GM12873 (cell line): Measurements from ENCODE around the gene UBASH3B.
A peak's percentile ranks its signal among the peaks of the same experiment; 100 is the strongest.

Experiments used
- TF ChIP-seq, protein P1 (sequence below): IDR thresholded peaks from 2 replicates; pipeline ENCODE4 v1.5.1; 2012; ENCODE audit warnings: low read depth, mild to moderate bottlenecking, moderate library complexity, low read length, control low read depth; ENCODE audit not compliant: insufficient read depth; ENCODE audit errors: missing control alignments

Gene UBASH3B

DNA sequence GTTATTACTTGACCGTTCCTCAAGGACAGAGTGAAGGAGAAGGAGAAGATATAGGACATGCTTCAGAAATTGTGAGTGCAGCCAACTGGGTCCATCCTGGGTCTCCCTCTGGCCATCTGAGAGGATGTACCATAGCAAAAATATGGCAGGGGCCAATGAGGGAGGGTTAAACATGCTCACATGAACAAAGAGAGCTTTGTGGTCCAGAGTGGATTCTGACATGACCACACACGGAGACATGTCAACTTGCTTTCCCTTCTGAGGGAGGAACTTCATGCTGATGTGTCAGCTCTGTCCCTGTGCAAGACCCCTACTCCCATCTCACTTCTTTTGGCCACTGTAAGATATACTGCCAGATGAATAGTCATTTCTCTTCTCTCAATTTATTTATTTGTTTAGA lies 3.0 kb upstream of the UBASH3B start:
- TF ChIP-seq, protein P1, sequence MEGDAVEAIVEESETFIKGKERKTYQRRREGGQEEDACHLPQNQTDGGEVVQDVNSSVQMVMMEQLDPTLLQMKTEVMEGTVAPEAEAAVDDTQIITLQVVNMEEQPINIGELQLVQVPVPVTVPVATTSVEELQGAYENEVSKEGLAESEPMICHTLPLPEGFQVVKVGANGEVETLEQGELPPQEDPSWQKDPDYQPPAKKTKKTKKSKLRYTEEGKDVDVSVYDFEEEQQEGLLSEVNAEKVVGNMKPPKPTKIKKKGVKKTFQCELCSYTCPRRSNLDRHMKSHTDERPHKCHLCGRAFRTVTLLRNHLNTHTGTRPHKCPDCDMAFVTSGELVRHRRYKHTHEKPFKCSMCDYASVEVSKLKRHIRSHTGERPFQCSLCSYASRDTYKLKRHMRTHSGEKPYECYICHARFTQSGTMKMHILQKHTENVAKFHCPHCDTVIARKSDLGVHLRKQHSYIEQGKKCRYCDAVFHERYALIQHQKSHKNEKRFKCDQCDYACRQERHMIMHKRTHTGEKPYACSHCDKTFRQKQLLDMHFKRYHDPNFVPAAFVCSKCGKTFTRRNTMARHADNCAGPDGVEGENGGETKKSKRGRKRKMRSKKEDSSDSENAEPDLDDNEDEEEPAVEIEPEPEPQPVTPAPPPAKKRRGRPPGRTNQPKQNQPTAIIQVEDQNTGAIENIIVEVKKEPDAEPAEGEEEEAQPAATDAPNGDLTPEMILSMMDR: no peak

DNA sequence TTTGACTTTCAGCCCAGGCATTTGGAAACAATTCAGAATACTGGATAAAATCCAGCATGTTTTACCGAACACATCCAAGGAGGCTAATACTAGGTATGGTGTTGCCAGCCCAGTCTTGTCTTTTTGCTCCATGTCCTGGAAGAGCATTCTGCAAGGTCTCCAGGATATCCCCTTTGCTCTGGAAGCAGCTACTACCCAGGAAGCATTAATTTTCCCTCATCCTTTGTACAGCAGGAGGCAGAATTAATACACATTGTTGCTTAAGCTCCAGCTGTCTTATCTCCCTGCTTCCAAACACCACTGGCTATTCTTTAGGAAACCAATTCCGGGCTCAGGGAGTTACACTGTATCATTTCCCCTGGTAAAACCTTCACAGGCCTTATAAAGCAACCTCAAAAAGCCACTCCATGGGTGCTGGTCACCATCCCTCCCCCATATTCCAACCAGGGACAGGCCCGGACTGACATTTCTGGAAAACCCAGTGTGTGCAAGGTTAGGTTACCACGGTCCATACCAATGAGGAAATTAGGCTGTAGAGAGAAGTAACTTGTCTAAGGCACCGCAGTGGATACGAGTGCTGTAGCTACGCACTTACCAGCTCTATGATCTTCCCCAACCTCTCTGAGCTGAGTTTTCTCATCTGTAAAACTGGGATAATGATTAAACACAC lies 1.5 kb upstream of the UBASH3B start:
- TF ChIP-seq, protein P1: no peak

DNA sequence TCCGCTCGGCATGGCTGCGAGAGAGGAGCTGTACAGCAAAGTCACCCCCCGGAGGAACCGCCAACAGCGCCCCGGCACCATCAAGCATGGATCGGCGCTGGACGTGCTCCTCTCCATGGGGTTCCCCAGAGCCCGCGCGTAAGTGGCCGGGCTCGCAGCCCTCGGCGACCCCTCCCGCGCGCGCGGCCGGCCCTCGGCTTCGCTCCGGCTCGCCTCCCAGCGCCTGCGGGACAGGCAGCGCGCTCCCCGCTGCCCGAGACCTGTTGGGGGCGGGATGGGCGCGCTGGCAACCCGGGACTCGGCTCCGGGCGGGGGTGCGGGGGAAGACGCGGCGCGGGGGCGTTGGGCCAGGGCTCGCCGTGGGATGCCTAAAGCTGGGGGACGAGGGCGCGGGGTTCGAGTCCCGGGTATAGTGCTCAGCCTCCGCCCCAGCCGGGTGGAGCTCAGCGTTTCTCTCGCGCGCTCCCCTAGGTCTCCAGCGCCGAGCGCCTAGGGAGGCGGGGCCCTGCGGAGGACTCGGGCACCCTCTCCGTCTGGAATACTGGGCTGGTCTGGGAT lies 630 bp downstream of the UBASH3B start:
- TF ChIP-seq, protein P1: peak; percentile 0

DNA sequence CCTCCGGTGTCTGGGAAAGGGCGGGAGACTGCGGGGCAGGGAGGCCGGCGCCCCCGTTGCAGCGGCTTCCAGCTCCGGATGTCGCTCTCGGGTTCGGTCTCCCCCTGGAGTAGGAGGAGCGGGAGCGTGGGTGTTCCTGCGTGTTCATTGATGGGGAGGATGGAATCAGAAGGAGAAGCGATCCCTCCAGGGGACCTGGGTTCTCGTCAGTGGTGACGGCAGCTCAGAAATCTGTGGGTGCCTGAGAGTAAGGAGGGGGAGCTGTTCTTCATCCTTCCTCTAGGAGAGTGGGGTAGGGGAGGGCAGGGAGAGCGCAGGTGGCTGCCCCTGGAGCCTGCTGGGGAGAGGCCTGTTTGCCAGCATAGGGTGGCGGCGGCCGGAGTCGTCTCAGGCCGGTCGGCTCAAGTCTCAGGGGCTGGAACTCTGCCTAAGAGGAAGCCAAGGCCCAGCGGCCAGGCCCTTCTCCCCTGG lies 1.1 kb downstream of the UBASH3B start:
- TF ChIP-seq, protein P1: peak; percentile 32

DNA sequence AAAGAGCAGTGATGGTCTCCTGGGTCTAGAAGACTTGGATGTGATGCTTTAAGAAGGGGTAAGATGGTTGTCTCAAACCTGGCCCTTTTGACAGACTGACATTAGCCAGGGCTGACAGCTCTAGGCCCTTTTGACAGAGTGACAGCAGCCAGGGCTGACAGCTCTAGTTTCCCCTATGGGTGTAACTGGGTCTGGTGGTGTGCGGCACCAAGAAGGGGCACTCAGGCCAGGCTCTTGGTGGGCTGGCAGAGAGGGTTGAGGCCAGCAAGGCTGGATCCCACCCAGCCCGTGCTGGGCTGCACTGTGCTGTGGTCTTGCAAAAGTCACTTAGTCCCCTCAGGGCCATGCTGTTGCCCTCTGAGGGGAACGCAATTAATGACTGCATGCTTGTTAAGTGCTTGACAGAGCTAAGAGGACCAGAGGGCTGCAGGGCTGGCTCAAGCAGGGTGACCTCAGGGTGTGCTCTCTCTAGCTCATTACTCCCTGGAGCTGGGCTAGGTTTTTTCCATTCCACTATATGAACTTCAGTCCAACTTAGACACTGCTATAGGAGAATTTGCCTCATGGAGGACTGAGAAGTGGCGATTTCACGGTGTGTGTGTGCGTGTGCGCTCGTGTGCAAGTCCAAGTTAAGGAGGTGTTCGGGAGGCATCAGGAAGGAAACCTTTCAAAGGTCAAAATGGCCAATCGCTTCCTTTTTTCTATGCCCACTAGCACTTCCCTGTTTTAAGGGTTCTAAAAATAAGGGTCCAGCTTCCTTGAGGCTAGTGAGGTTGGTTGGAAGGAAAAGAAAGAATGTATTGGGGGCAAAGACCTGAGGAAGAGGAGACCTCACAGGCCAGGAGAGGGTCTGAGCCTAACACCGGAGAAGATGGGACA lies 4.4 kb downstream of the UBASH3B start:
- TF ChIP-seq, protein P1: no peak

DNA sequence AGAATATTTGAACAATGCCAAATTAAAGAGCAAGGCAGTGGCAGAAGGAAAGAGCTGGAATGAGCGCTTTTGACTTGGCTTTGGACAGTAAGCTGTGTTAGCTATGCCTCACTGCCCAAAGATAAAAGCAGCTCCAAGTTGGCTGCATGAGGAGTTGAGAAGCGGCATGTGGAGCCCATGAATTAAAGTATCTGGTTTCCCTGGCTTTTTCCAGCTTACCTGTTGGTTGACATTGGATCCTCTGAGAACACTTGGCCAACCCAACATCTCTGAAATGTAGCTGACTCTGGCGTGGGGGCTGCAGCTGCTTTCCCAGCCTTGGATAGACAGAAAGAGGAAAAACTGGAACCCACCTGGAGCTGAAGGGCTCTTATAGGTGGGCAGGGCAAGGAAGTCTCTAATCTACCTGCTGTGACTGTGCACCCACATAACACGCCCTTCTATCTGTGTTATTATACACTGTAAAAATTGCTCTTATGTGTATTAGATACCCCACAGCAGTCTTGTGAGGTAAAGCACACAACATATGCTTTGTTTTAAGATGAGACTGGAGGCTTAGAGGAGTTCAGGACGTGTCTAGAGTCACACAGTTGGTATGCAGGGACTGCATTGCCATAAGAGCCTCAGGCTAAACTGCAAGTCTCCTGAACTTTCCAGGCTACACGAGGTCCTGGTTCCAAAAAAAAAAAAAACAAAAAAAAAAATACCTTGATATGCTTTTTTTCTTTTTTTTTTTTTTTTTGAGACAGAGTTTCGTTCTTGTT lies 5.8 kb downstream of the UBASH3B start:
- TF ChIP-seq, protein P1: no peak
